HG03565 (cell line): ENCODE data around the gene CDRT15.
"Not testable (repeated sequence)": the region's sequence is repeated elsewhere in the genome, so short reads cannot be mapped to it uniquely, and the experiment has no call there.

Experiments
- ATAC-seq: cut with Tn5 transposase; IDR thresholded peaks from one replicate; pipeline ENCODE4 v1.9.1; 2021; ENCODE audit warnings: mild to moderate bottlenecking, moderate library complexity; ENCODE audit not compliant: unreplicated experiment

The CDRT15 gene

DNA sequence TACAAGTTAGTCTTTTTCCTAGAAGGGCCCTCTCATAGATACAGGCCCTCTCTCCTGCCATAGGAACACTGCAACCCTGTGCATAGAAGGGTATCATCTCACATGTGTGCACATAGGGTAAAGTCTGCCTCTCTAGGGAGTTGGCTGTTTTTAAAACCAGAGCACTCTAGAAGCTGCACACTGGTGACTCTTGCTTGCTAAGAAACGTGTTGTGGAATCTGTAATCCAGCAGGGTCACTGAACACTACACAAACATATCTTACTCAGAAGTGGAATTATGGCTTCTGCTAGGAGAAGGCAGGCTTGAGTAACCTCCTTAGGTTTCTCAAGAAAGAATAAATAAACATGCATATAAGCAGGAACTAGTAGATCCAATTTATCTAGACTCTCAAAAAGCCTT lies 45.9 kb downstream of the CDRT15 start:
- ATAC-seq = not testable (repeated sequence)

DNA sequence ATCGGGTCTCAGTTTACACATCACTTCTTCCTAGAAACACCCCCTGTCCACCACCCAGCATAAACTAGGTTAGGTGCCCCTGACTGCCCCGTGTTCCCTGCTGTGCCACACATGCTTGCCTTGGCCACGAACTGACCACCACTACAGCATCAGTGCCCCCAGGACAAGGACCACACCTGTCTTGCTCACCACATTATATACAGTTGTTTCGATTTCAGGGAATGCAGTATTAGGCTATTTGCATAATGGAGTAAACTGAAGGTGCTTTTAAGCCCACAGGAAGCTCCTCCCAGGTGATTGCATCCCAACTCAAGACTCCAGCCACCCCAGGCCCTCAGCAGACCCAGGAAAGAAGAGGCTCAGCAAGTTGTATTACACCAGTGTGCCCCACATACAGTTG lies 50.2 kb downstream of the CDRT15 start:
- ATAC-seq = not testable (repeated sequence)
